Activated CD8-positive, alpha-beta memory T cell treated with anti-CD3 and anti-CD28 coated beads for 4 hours (primary cell): ENCODE measurements around the gene HOXC6.
A peak's percentile ranks its signal among the peaks of the same experiment; 100 is the strongest.

Source experiments
- DNase-seq, 2 donors: peaks; one replicate each; pipeline ENCODE4 v3.0.0-alpha.2; 2020; ENCODE audit warnings: low read depth in 2 of 2

HOXC6 gene

DNA sequence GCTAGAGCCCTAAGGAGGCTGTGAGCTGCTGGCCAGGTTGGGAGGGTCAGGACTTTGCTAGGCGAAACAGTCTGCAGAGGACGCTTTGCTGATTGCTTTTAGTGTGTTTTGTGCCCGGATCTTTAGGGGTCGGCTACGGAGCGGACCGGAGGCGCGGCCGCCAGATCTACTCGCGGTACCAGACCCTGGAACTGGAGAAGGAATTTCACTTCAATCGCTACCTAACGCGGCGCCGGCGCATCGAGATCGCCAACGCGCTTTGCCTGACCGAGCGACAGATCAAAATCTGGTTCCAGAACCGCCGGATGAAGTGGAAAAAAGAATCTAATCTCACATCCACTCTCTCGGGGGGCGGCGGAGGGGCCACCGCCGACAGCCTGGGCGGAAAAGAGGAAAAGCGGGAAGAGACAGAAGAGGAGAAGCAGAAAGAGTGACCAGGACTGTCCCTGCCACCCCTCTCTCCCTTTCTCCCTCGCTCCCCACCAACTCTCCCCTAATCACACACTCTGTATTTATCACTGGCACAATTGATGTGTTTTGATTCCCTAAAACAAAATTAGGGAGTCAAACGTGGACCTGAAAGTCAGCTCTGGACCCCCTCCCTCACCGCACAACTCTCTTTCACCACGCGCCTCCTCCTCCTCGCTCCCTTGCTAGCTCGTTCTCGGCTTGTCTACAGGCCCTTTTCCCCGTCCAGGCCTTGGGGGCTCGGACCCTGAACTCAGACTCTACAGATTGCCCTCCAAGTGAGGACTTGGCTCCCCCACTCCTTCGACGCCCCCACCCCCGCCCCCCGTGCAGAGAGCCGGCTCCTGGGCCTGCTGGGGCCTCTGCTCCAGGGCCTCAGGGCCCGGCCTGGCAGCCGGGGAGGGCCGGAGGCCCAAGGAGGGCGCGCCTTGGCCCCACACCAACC, 1.5 kb downstream of the HOXC6 start:
- no peak for DNase-seq

DNA sequence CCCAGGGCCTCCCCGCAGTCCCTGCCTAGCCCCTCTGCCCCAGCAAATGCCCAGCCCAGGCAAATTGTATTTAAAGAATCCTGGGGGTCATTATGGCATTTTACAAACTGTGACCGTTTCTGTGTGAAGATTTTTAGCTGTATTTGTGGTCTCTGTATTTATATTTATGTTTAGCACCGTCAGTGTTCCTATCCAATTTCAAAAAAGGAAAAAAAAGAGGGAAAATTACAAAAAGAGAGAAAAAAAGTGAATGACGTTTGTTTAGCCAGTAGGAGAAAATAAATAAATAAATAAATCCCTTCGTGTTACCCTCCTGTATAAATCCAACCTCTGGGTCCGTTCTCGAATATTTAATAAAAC, 2.2 kb downstream of the HOXC6 start:
- no peak for DNase-seq

DNA sequence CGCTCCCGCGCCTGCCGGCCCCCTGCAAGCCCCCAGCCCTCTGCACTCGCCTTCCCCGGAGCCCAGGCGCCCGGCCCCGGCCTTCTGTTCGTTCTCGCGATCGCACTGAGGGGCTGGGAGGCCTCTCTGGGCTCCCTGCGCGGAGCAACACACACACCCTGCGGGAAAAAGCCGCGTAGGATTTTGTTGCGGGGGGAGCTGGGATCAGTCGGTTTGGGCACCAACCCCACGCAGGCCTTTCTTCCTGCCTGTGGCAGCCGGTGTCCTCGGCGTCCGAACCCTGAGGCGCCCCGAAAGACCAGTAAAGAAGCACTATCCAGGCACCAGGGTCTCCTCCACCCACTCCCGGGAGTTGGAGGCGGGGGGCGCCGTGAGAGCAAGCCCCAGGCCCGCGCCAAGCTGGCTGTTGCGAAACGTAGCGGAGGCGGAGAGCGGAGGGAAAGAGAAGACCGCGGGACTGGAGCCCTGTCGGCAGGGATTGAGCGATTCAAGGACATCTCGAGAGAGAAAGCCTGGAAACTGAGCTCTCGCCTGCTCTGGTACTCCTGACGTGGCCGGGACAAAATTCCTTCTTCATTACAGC, 2.7 kb downstream of the HOXC6 start:
- no peak for DNase-seq

- no peak for DNase-seq
Observed at GRCh38 chr12:54031480-54031879, 3.2 kb downstream of the HOXC6 start.

GRCh38 chr12:54032086-54032619, 3.9 kb downstream of the HOXC6 start:
- DNase-seq: no peak

GRCh38 chr12:54032627-54033100, 4.4 kb downstream of the HOXC6 start, which contains the start of gene HOXC5:
HOXC5 (plus strand) TSS chr12:54033050; CDS start chr12:54033123, 73 bp downstream.
- DNase-seq: peak; percentile 23 to 30

- no peak for DNase-seq
Observed at GRCh38 chr12:54033106-54033979, 5.1 kb downstream of the HOXC6 start.

DNA sequence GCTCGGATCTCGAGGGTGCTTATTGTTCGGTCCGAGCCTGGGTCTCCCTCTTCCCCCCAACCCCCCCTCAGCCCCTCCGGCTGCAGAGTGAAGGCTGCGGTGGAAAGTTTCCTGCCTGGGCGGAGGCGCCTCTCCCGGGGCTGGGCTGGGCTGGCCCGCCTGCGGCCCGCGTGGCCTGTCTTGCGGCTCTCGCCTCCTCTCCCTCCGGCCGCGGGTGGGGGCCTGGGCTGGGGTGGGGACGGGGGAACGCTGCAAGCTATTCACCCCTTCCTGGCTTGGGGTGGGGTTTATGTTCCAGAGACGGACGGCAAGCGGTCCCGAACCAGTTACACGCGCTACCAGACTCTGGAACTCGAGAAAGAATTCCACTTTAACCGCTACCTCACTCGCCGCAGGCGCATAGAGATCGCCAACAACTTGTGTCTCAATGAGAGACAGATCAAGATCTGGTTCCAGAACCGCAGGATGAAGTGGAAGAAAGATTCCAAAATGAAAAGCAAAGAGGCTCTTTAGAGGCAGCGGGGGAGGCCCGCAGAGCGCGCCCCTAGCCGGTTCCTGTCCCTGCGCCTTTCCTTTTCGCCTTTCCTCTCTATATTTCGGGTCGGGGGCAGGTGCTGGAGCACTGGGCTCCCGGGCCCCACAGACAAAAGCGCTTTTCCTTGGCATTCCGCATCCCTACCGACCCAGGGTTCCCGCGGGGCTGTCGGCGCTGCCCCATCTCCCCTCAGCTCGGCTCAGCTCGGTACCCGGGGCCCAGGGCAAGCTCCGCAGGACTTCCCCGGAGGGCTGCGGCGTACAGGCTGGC, 5.9 kb downstream of the HOXC6 start:
- DNase-seq: no peak

DNA sequence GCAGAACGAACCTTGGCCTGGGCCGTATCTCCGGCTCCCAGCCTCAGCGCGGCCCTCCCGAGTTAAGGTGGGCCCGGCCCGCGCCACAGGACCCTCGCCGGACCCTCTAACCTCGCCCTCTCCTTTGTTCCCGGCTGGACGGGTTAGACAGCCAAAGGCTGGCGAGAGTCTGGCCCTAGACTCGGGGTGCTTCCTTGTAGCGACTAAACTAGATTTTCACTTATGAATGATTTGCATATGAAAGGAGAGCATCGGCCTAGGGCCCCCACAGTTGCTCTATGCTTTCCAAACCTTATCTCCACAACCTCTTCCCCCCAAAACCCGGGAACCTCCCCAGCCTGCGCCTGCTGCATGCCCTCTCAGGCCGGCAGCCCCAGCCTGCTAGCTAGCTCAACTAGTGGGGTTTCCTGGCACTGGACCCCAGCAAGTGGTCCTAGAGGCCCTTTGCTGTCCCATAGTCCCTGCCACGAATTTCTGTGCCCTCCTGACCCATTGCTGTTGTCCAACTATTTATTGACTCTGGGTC, 6.6 kb downstream of the HOXC6 start:
- no peak for DNase-seq

GRCh38 chr12:54035568-54036264, 7.5 kb downstream of the HOXC6 start:
- no peak for DNase-seq

GRCh38 chr12:54036620-54037359, 8.6 kb downstream of the HOXC6 start:
- no peak for DNase-seq

DNA sequence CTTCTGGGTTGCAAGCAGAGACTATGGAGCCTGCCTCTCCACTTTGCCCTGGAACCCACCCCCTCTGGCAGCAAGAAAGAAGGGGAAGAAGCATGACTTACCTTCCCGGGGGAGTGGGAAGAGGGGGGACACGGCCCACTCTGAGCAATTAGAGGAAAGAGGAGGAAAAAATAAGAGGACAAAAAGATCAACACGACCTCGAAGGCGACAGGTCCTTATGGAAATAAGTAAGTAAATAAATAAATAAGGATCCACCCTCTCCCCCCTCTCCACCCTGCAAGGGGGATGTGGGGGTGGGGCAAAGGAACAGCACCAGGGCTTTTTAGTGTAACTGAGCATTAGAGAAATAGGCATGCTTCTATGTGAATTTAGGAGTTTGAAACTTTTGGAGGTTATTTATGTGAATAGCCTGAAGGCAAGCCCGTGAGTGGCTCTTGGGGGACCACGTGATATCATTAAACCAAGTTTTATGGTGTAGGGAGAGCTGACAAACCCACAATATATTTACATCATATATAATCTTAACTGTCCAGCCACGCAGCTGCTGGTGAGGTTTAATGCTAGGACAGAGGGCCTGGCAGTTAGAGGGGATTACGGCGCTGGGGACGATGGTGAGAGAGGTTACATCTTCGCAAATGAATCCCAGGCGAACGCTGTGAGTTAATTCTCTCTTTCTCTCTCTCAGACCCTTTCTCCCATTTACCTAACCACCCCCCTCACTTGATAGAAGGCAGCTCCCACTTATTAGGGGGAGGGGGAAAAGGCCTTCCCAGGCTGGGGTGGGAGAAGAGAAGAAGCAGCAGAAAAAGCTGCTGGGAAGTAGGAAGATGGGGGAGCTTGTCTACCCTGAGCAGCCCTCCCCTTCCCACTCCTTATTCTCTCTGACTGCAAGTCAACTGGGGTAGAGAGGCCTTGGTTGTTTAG, 9.4 kb downstream of the HOXC6 start:
- DNase-seq: no peak

DNA sequence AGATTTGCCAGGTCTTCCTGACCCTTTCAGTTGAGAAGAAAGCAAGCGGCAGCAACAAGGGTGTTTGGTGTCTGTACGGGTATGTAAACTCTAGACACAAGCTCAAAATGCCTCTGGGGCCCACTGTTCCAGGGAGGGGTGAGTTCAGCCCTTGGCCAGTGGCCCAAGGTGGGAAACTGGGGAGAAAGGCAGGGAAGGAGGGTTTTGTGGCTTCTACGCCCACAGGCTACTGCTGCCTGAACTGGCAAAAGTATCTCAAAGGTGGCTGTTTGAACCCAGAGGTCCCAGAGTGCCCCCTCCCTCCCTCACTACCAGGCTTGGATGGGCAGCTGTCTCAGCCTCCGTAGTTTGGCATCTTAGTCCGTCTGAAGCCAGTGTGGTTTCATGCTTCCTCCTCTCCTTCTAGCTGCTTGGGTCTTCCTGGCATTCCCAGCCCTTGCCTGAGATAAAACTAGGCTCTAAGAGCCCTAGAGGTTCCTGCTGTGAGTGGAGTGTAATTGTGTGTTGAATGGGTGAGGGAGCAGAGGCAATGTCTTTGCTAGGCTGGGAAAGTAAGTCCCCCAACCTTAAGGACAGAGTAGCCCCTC, 10.1 kb downstream of the HOXC6 start:
- DNase-seq: no peak

GRCh38 chr12:54038871-54039414, 10.7 kb downstream of the HOXC6 start:
- DNase-seq: no peak

GRCh38 chr12:54039417-54040147, 11.3 kb downstream of the HOXC6 start:
- DNase-seq: no peak

GRCh38 chr12:54040148-54040494, 11.9 kb downstream of the HOXC6 start:
- no peak for DNase-seq

GRCh38 chr12:54040648-54041047, 12.4 kb downstream of the HOXC6 start:
- DNase-seq: no peak
